A549 (cell line): ENCODE data around the gene NFE2L2.

ENCODE experiments used
- ESRRA ChIP-seq: fragments of 150-350 bp; IDR thresholded peaks from 2 replicates; pipeline ENCODE4 v1.6.1; 2014; ENCODE audit warnings: mild to moderate bottlenecking, low read length, borderline replicate concordance
- FOSL2 ChIP-seq, 2 experiments: fragments of 450-650 bp in 1 of 2; fragments of >200 bp in 1 of 2; sonication (Bioruptor Twin) in 1 of 2; formaldehyde crosslinking; IDR thresholded peaks; 2 replicates each; pipeline versions ENCODE4 v1.5.0 to v1.6.1; 2016 to 2020; ENCODE audit warnings: mild to moderate bottlenecking in 1 of 2, moderate library complexity in 1 of 2
- RAD21 ChIP-seq, 2 experiments: fragments of >200 bp in 1 of 2; sonication (Bioruptor Twin) in 1 of 2; formaldehyde crosslinking in 1 of 2; IDR thresholded peaks in 1 of 2; conservative IDR thresholded peaks in 1 of 2; 2 replicates in 1 of 2; 3 replicates in 1 of 2; pipeline ENCODE4 v1.6.1; 2012 to 2018; ENCODE audit warnings: inconsistent platforms in 1 of 2
- TF ChIP-seq, protein P1 (sequence below): fragments of >200 bp; sonication (Bioruptor Twin); formaldehyde crosslinking; IDR thresholded peaks from 3 replicates; pipeline ENCODE4 v1.5.1; 2016

DNA sequence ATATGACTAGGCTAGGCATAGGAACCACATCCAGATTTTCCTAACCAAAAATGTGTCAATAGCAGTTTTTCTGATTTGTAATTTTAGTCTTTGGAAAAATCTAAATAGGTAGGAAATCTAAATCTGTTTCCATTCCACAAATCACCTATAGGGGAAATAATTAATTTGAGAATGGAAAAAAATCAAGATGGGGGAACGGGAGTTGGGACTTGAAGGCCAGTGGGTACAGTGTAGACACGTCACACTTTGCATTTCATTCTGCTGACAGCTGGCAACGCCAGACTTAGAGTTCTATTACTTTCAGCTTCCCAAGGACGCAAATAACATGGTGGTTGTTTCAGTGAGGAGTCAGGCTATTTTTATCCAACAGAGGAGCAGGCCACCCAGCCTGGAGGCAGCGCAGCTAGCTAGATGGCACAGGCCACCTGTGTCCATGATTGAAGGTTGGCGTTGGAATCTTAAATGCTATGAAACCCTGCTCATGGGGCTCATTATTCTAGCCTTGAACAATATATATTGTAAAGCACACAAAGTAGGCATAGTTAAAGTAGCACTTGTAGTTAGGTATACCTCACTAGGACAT lies 28.6 kb downstream of the NFE2L2 start:
- TF ChIP-seq FOSL2 (IDR thresholded peaks at IDR 0.05) = no peak
- TF ChIP-seq FOSL2 (CRISPR knock-in tag; IDR thresholded peaks at IDR 0.05) = no peak
- TF ChIP-seq ESRRA = no peak
- TF ChIP-seq RAD21 (conservative IDR thresholded peaks at IDR 0.05 in 1 of 2, IDR thresholded peaks at IDR 0.05 in 1 of 2) = no peak
- TF ChIP-seq, protein P1, sequence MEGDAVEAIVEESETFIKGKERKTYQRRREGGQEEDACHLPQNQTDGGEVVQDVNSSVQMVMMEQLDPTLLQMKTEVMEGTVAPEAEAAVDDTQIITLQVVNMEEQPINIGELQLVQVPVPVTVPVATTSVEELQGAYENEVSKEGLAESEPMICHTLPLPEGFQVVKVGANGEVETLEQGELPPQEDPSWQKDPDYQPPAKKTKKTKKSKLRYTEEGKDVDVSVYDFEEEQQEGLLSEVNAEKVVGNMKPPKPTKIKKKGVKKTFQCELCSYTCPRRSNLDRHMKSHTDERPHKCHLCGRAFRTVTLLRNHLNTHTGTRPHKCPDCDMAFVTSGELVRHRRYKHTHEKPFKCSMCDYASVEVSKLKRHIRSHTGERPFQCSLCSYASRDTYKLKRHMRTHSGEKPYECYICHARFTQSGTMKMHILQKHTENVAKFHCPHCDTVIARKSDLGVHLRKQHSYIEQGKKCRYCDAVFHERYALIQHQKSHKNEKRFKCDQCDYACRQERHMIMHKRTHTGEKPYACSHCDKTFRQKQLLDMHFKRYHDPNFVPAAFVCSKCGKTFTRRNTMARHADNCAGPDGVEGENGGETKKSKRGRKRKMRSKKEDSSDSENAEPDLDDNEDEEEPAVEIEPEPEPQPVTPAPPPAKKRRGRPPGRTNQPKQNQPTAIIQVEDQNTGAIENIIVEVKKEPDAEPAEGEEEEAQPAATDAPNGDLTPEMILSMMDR = no peak
